HepG2 (cell line): ENCODE measurements around the gene ANTXR1. TPM values are rescaled to one million over a fixed set of nuclear protein-coding genes. Genes with fewer than 3 reads are reported as not detected.
"Not testable (repeated sequence)": the region's sequence is repeated elsewhere in the genome, so short reads cannot be mapped to it uniquely, and the experiment has no call there.

Experiments used
- ATAC-seq: fragments of 200-7000 bp; cut with Tn5 transposase; 3 replicates; pipeline ENCODE4 v1.9.1; 2020; ENCODE audit warnings: mild to moderate bottlenecking, moderate library complexity
- BruUV-seq: library from RNA; stranded (reverse); fragments of 400-500 nt; replicated peaks from 2 replicates; lab custom pipeline; 2021; lab: Mats Ljungman, UMichigan
- CTCF ChIA-PET: fragments of 300-600 bp; formaldehyde crosslinking; extraction: SDS; loops from one replicate; lab custom pipeline; 2021; ENCODE audit warnings: low total read pairs, inconsistent platforms, low intra/inter-chr PET ratio; lab: Yijun Ruan, JAX
- POLR2A ChIA-PET: fragments of 350-600 bp; sonication (Branson Sonifier 250); formaldehyde crosslinking; loops from one replicate; lab custom pipeline; 2020; ENCODE audit warnings: antibody characterized with exemption, inconsistent platforms; lab: Yijun Ruan, JAX
- DNase-seq: peaks from one replicate; pipeline ENCODE4 v3.0.0-alpha.2; 2015; ENCODE audit warnings: low spot score
- FAIRE-seq: peaks from 3 replicates; lab custom pipeline; 2011; peaks lifted over from hg19 to GRCh38; lab: Jason Lieb, UNC
- H2AFZ ChIP-seq: one replicate; pipeline ENCODE4 v1.6.1; 2011; ENCODE audit warnings: low read length, inconsistent platforms
- H3K27ac ChIP-seq: fragments of 300-600 bp; 3 replicates; pipeline ENCODE4 v1.8.0; 2011; ENCODE audit warnings: mixed run types, mild to moderate bottlenecking, mixed read lengths, low read length, inconsistent platforms; ENCODE audit not compliant: insufficient read depth; ENCODE audit errors: extremely low read length
- H3K27me3 ChIP-seq, 2 experiments: fragments of 200-600 bp in 1 of 2; 2 replicates in 1 of 2; 3 replicates in 1 of 2; pipeline versions ENCODE4 v1.6.0 to v1.8.0; 2011; ENCODE audit warnings: low read length in 2 of 2, mild to moderate bottlenecking in 2 of 2, moderate library complexity in 2 of 2, inconsistent platforms in 1 of 2; ENCODE audit not compliant: insufficient read depth in 2 of 2, control insufficient read depth in 1 of 2
- H3K36me3 ChIP-seq, 2 experiments: fragments of 200-600 bp in 1 of 2; replicated peaks in 1 of 2; 2 replicates in 1 of 2; 3 replicates in 1 of 2; pipeline versions ENCODE4 v1.5.1 to v1.8.0; 2011; ENCODE audit warnings: low read length in 2 of 2, inconsistent platforms in 1 of 2; ENCODE audit not compliant: insufficient read depth in 2 of 2, control insufficient read depth in 1 of 2
- H3K4me1 ChIP-seq: 2 replicates; pipeline ENCODE4 v1.5.1; 2012; ENCODE audit warnings: low read length, inconsistent platforms; ENCODE audit not compliant: insufficient read depth
- H3K4me2 ChIP-seq: 2 replicates; pipeline ENCODE4 v1.6.0; 2011; ENCODE audit warnings: low read depth, low read length, inconsistent platforms
- H3K4me3 ChIP-seq, 3 experiments: fragments of 200-600 bp in 1 of 3; sonication (generic), shearing (Covaris generic) in 1 of 3; replicated peaks in 1 of 3; 2 replicates each; pipeline ENCODE4 v1.5.1; 2011 to 2016; ENCODE audit warnings: low read length in 3 of 3, inconsistent platforms in 2 of 3, low read depth in 2 of 3, mild to moderate bottlenecking in 2 of 3, control low read depth in 1 of 3, mixed read lengths in 1 of 3; ENCODE audit not compliant: insufficient read depth in 1 of 3
- H3K79me2 ChIP-seq: one replicate; pipeline ENCODE4 v1.6.1; 2011; ENCODE audit warnings: low read length, inconsistent platforms; ENCODE audit not compliant: insufficient read depth
- H3K9ac ChIP-seq: 2 replicates; pipeline ENCODE4 v1.6.0; 2011; ENCODE audit warnings: mild to moderate bottlenecking, low read depth, low read length, inconsistent platforms; ENCODE audit not compliant: insufficient read depth
- H3K9me3 ChIP-seq: 2 replicates; pipeline ENCODE4 v1.5.1; 2012; ENCODE audit warnings: mild to moderate bottlenecking, low read length
- H4K20me1 ChIP-seq: 2 replicates; pipeline ENCODE4 v1.6.0; 2011; ENCODE audit warnings: inconsistent platforms, mild to moderate bottlenecking, low read length, moderate library complexity; ENCODE audit not compliant: insufficient read depth
- GATAD2A ChIP-seq: IDR thresholded peaks from 2 replicates; pipeline ENCODE4 v1.6.1; 2016
- SIX4 ChIP-seq: sonication (generic); formaldehyde crosslinking; IDR thresholded peaks from 2 replicates; pipeline ENCODE4 v1.4.0; 2020; ENCODE audit warnings: missing genetic modification reagents
- SOX13 ChIP-seq, 3 experiments: fragments of 450-650 bp in 1 of 3; sonication (generic) in 1 of 3; formaldehyde crosslinking in 1 of 3; IDR thresholded peaks in 2 of 3; conservative IDR thresholded peaks in 1 of 3; 2 replicates each; pipeline versions ENCODE4 v1.5.0 to v1.6.1; 2016 to 2020; ENCODE audit warnings: antibody characterized with exemption in 1 of 3, mild to moderate bottlenecking in 1 of 3, missing compliant biosample characterization in 1 of 3, missing genetic modification reagents in 1 of 3, moderate library complexity in 1 of 3
- ZFAT ChIP-seq: sonication (generic); formaldehyde crosslinking; conservative IDR thresholded peaks from 2 replicates; pipeline ENCODE4 v1.8.1; 2023; ENCODE audit warnings: missing genetic modification reagents, inconsistent platforms
- ZNF136 ChIP-seq: sonication (generic); formaldehyde crosslinking; IDR thresholded peaks from 2 replicates; pipeline ENCODE4 v1.8.1; 2022; ENCODE audit warnings: low read depth, mild to moderate bottlenecking, moderate library complexity, missing genetic modification reagents
- ZNF691 ChIP-seq: sonication (generic); formaldehyde crosslinking; IDR thresholded peaks from 2 replicates; pipeline ENCODE4 v1.4.0; 2020; ENCODE audit warnings: missing genetic modification reagents, low read depth, mild to moderate bottlenecking, borderline replicate concordance
- ZNF7 ChIP-seq: IDR thresholded peaks from 2 replicates; pipeline ENCODE4 v1.6.1; 2016; ENCODE audit warnings: missing biosample characterization, missing genetic modification reagents
- whole genome bisulfite sequencing: methylation state at CpG from one replicate; pipeline ENCODE4 v1.1.6; 2017; ENCODE audit warnings: low lambda C conversion rate; 5-methylcytosine and 5-hydroxymethylcytosine counted together
- in situ Hi-C: cut with HindIII; loops from 2 replicates; pipeline ENCODE4 v1.10.0; 2017; ENCODE audit warnings: low pct_unique_long_range_greater_than_20kb; ENCODE audit not compliant: extremely low pct_ligation_motif_present
- intact Hi-C: fragments of 100-400 bp; cut with micrococcal nuclease; formaldehyde crosslinking; loops from one replicate; pipeline ENCODE4 v1.10.0; 2022; ENCODE audit not compliant: unreplicated experiment
- polyA plus RNA-seq, 8 experiments: library from polyadenylated mRNA; depleted of rRNA in 3 of 8; stranded (reverse) in 7 of 8; unstranded in 1 of 8; fragments of >200 nt; fragmentation: Illumina TruSeq in 4 of 8; extraction: Trizol in 4 of 8; gene quantifications; 2 replicates each; pipeline versions ENCODE4 v1.2.1 to v1.2.3, GENCODE V29; 2011 to 2016; ENCODE audit warnings: low read depth in 4 of 8, missing spikeins in 1 of 8, mixed read lengths in 1 of 8; ENCODE audit not compliant: insufficient read depth in 1 of 8
- total RNA-seq, 5 experiments: library from RNA; depleted of rRNA; stranded (reverse); fragments of >200 nt; fragmentation: Illumina TruSeq; extraction: Trizol; gene quantifications; 2 replicates each; pipeline ENCODE4 v1.2.3, GENCODE V29; 2016; ENCODE audit warnings: low read depth in 1 of 5
- TF ChIP-seq, protein P1 (sequence below): sonication (generic); formaldehyde crosslinking; IDR thresholded peaks from 2 replicates; pipeline ENCODE4 v1.5.1; 2020; ENCODE audit warnings: mild to moderate bottlenecking, missing genetic modification reagents
- TF ChIP-seq, protein P2 (sequence below): sonication (generic); formaldehyde crosslinking; IDR thresholded peaks from 2 replicates; pipeline ENCODE4 v1.9.0; 2022; ENCODE audit warnings: low read depth, missing genetic modification reagents

The ANTXR1 gene
- total and polyA plus RNA-seq, 2 of the 13 experiments (the other 11 are each of a cell fraction or from before 2014, with no cell fraction given): 4.5 to 12.7 TPM

GRCh38 chr2:69259994-69260591 is 247.1 kb downstream of the ANTXR1 start:
- BruUV-seq, CTCF ChIA-PET, DNase-seq, H2AFZ ChIP-seq, H3K27ac ChIP-seq, H3K79me2 ChIP-seq, H3K36me3 ChIP-seq, FAIRE-seq, ATAC-seq, H3K9ac ChIP-seq, H3K4me3 ChIP-seq, POLR2A ChIA-PET, H4K20me1 ChIP-seq, H3K4me2 ChIP-seq, intact Hi-C loops, H3K4me1 ChIP-seq, in situ Hi-C loops, H3K27me3 ChIP-seq: not testable (repeated sequence)
- WGBS: 41% methylated on average over 12 of the region's 12 CpGs
- H3K9me3 ChIP-seq: peaks cover 32% of the 10 kb centered on the region
- TF ChIP-seq, protein P1, sequence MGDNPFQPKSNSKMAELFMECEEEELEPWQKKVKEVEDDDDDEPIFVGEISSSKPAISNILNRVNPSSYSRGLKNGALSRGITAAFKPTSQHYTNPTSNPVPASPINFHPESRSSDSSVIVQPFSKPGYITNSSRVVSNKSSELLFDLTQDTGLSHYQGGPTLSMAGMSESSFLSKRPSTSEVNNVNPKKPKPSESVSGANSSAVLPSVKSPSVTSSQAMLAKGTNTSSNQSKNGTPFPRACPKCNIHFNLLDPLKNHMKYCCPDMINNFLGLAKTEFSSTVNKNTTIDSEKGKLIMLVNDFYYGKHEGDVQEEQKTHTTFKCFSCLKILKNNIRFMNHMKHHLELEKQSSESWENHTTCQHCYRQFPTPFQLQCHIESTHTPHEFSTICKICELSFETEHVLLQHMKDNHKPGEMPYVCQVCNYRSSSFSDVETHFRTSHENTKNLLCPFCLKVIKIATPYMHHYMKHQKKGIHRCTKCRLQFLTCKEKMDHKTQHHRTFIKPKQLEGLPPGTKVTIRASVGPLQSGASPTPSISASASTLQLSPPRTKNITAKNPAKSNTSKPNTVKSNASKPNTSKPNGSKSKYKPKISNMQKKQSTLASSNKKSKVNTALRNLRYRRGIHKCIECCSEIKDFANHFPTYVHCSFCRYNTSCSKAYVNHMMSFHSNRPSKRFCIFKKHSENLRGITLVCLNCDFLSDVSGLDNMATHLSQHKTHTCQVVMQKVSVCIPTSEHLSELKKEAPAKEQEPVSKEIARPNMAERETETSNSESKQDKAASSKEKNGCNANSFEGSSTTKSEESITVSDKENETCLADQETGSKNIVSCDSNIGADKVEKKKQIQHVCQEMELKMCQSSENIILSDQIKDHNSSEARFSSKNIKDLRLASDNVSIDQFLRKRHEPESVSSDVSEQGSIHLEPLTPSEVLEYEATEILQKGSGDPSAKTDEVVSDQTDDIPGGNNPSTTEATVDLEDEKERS (CRISPR knock-in tag): 0 out of 2 replicates have a peak, but pooled peaks have one; percentile 23

DNA sequence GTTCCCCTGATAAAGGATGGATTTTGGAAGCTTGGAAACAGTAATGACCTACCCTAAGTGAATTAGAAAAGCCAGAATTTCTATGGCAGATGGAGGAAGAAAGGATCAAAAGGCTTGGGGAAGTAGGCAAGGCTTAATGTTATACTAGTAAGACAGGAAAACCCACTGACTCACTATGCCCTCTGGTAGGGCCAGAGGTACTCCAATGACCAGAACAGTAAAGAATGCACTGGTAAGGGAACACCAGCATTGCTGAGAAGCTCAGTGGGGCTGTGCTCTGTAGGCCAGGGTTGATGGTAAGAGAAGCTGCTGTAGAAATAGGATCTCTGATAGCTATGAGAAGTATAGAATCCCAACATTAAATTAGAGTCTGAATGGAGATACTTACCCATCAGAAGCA is 247.7 kb downstream of the ANTXR1 start:
- Histone ChIP-seq H3K79me2 (no peaks in the 10 kb centered on the region), H3K4me2 (no peak overlapping the region), H2AFZ (no peak overlapping the region), H3K4me1 (no peaks in the 10 kb centered on the region), H3K9me3 (peaks cover 32% of the 10 kb centered on the region), H3K36me3 (no peaks in the 10 kb centered on the region), H3K4me3 (no peak overlapping the region), H3K9ac (no peak overlapping the region), H3K27ac (no peak overlapping the region), H4K20me1 (no peaks in the 10 kb centered on the region), H3K27me3 (no peaks in the 10 kb centered on the region; a peak in 2 of 5 replicates)
- no peak for ATAC-seq
- no peak for FAIRE-seq
- intact Hi-C loops: no loop called here
- DNase-seq: no peak
- ChIA-PET CTCF (no interaction called here), POLR2A (no interaction called here)
- no TSS peak for BruUV-seq
- in situ Hi-C loops: no loop called here
- TF ChIP-seq SOX13 (IDR thresholded peaks at IDR 0.05) (no peak), SOX13 (CRISPR knock-in tag; conservative IDR thresholded peaks at IDR 0.05 in 1 of 2, IDR thresholded peaks at IDR 0.05 in 1 of 2) (no peak), ZNF7 (no peak), GATAD2A (CRISPR knock-in tag) (no peak), ZNF136 (CRISPR knock-in tag) (no peak), ZNF691 (CRISPR knock-in tag) (no peak), ZFAT (no peak), SIX4 (CRISPR knock-in tag) (no peak)
- TF ChIP-seq, protein P2, sequence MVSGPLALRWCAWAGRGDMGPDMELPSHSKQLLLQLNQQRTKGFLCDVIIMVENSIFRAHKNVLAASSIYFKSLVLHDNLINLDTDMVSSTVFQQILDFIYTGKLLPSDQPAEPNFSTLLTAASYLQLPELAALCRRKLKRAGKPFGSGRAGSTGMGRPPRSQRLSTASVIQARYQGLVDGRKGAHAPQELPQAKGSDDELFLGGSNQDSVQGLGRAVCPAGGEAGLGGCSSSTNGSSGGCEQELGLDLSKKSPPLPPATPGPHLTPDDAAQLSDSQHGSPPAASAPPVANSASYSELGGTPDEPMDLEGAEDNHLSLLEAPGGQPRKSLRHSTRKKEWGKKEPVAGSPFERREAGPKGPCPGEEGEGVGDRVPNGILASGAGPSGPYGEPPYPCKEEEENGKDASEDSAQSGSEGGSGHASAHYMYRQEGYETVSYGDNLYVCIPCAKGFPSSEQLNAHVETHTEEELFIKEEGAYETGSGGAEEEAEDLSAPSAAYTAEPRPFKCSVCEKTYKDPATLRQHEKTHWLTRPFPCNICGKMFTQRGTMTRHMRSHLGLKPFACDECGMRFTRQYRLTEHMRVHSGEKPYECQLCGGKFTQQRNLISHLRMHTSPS (CRISPR knock-in tag): no peak
